H9 (cell line): Measurements from ENCODE around the gene XRCC6. TPM values are rescaled to one million over a fixed set of nuclear protein-coding genes. Genes with fewer than 3 reads are reported as not detected.
"Not testable (repeated sequence)": the region's sequence is repeated elsewhere in the genome, so short reads cannot be mapped to it uniquely, and the experiment has no call there.

Experiments
- DNase-seq: peaks from one replicate; pipeline ENCODE4 v3.0.0-alpha.2; 2017
- H2AFZ ChIP-seq: one replicate; pipeline ENCODE4 v1.6.1; 2013; ENCODE audit warnings: mild to moderate bottlenecking, low read length, control low read depth, moderate library complexity
- H2AK5ac ChIP-seq: 2 replicates; pipeline ENCODE4 v1.6.1; 2013; ENCODE audit warnings: low read length, control low read depth, mixed read lengths; ENCODE audit not compliant: insufficient read length
- H2BK120ac ChIP-seq: one replicate; pipeline ENCODE4 v1.6.1; 2013; ENCODE audit warnings: low read depth, mild to moderate bottlenecking, low read length, control low read depth, inconsistent platforms; ENCODE audit not compliant: poor library complexity, severe bottlenecking
- H2BK12ac ChIP-seq: 2 replicates; pipeline ENCODE4 v1.6.1; 2013; ENCODE audit warnings: low read length, control low read depth, mixed read lengths, low read depth; ENCODE audit not compliant: insufficient read length
- H2BK15ac ChIP-seq: 2 replicates; pipeline ENCODE4 v1.6.1; 2013; ENCODE audit warnings: low read depth, low read length, control low read depth
- H2BK20ac ChIP-seq: one replicate; pipeline ENCODE4 v1.6.1; 2013; ENCODE audit warnings: low read depth, mild to moderate bottlenecking, low read length, control low read depth, inconsistent platforms; ENCODE audit not compliant: poor library complexity, severe bottlenecking
- H2BK5ac ChIP-seq: 2 replicates; pipeline ENCODE4 v1.6.1; 2013; ENCODE audit warnings: low read length, control low read depth, mixed read lengths; ENCODE audit not compliant: insufficient read length
- H3K14ac ChIP-seq: 2 replicates; pipeline ENCODE4 v1.6.1; 2013; ENCODE audit warnings: low read length, control low read depth; ENCODE audit not compliant: insufficient read depth
- H3K18ac ChIP-seq: 2 replicates; pipeline ENCODE4 v1.6.1; 2013; ENCODE audit warnings: low read depth, mild to moderate bottlenecking, mixed read lengths, low read length, control low read depth; ENCODE audit not compliant: insufficient read length
- H3K23ac ChIP-seq: 2 replicates; pipeline ENCODE4 v1.6.1; 2013; ENCODE audit warnings: low read length, control low read depth, mixed read lengths, low read depth; ENCODE audit not compliant: insufficient read length
- H3K23me2 ChIP-seq: 2 replicates; pipeline ENCODE4 v1.6.1; 2013; ENCODE audit warnings: low read depth, mild to moderate bottlenecking, mixed read lengths, low read length, control low read depth; ENCODE audit not compliant: insufficient read length, poor library complexity, severe bottlenecking
- H3K27ac ChIP-seq: 2 replicates; pipeline ENCODE4 v1.5.1; 2013; ENCODE audit warnings: low read length, control low read depth, mixed read lengths, low read depth; ENCODE audit not compliant: insufficient read length
- H3K27me3 ChIP-seq: 2 replicates; pipeline ENCODE4 v1.6.1; 2013; ENCODE audit warnings: low read length, control low read depth, inconsistent platforms; ENCODE audit not compliant: insufficient read depth
- H3K4ac ChIP-seq: 2 replicates; pipeline ENCODE4 v1.6.1; 2013; ENCODE audit warnings: low read depth, mild to moderate bottlenecking, control low read depth, inconsistent platforms, low read length, moderate library complexity
- H3K4me1 ChIP-seq: 2 replicates; pipeline ENCODE4 v1.6.1; 2013; ENCODE audit warnings: low read length, control low read depth, inconsistent platforms; ENCODE audit not compliant: insufficient read depth
- H3K4me2 ChIP-seq: 2 replicates; pipeline ENCODE4 v1.6.1; 2013; ENCODE audit warnings: low read length, control low read depth, mixed read lengths; ENCODE audit not compliant: insufficient read length, insufficient read depth
- H3K56ac ChIP-seq: 2 replicates; pipeline ENCODE4 v1.6.1; 2013; ENCODE audit warnings: low read depth, mild to moderate bottlenecking, mixed read lengths, low read length, control low read depth; ENCODE audit not compliant: insufficient read length
- H3K79me1 ChIP-seq: 2 replicates; pipeline ENCODE4 v1.6.1; 2013; ENCODE audit warnings: low read depth, mild to moderate bottlenecking, moderate library complexity, low read length, control low read depth, inconsistent platforms; ENCODE audit not compliant: insufficient read depth, poor library complexity, severe bottlenecking
- H3K79me2 ChIP-seq: 2 replicates; pipeline ENCODE4 v1.6.1; 2013; ENCODE audit warnings: low read length, control low read depth, inconsistent platforms; ENCODE audit not compliant: insufficient read depth
- H3K9ac ChIP-seq: 2 replicates; pipeline ENCODE4 v1.6.1; 2013; ENCODE audit warnings: low read length, control low read depth, mixed read lengths; ENCODE audit not compliant: insufficient read length; ENCODE audit errors: extremely low read depth
- H3K9me3 ChIP-seq: one replicate; pipeline ENCODE4 v1.6.1; 2013; ENCODE audit warnings: low read depth, low read length, inconsistent platforms; ENCODE audit not compliant: control insufficient read depth
- H3T11ph ChIP-seq: one replicate; pipeline ENCODE4 v1.6.1; 2013; ENCODE audit warnings: mild to moderate bottlenecking, low read length, control low read depth, inconsistent platforms
- H4K20me1 ChIP-seq: one replicate; pipeline ENCODE4 v1.6.1; 2013; ENCODE audit not compliant: control insufficient read depth, insufficient read length, insufficient read depth
- H4K5ac ChIP-seq: 2 replicates; pipeline ENCODE4 v1.6.1; 2013; ENCODE audit warnings: low read depth, mild to moderate bottlenecking, mixed read lengths, low read length, control low read depth; ENCODE audit not compliant: insufficient read length
- H4K8ac ChIP-seq: replicated peaks from 2 replicates; pipeline ENCODE4 v1.6.1; 2013; ENCODE audit warnings: low read length, control low read depth, mixed read lengths, low read depth; ENCODE audit not compliant: insufficient read length
- H4K91ac ChIP-seq: 2 replicates; pipeline ENCODE4 v1.6.1; 2013; ENCODE audit warnings: low read depth, mild to moderate bottlenecking, moderate library complexity, mixed read lengths, low read length, control low read depth; ENCODE audit not compliant: insufficient read length
- H3K27ac Mint-ChIP-seq, 3 experiments: 2 replicates in 2 of 3; 3 replicates in 1 of 3; pipeline ENCODE4 v1.8.0; 2020 to 2021; ENCODE audit warnings: mixed read lengths in 3 of 3, mild to moderate bottlenecking in 1 of 3, moderate library complexity in 1 of 3
- H3K27me3 Mint-ChIP-seq: 2 replicates; pipeline ENCODE4 v1.8.0; 2021; ENCODE audit warnings: low read depth, mild to moderate bottlenecking, moderate library complexity, mixed read lengths
- H3K36me3 Mint-ChIP-seq, 3 experiments: 2 replicates in 2 of 3; 3 replicates in 1 of 3; pipeline ENCODE4 v1.8.0; 2020 to 2021; ENCODE audit warnings: low read depth in 3 of 3, mixed read lengths in 3 of 3; ENCODE audit not compliant: insufficient read depth in 1 of 3
- H3K4me1 Mint-ChIP-seq, 2 experiments: 2 replicates each; pipeline ENCODE4 v1.8.0; 2020; ENCODE audit warnings: mixed read lengths in 2 of 2
- H3K4me3 Mint-ChIP-seq, 2 experiments: 2 replicates in 1 of 2; 3 replicates in 1 of 2; pipeline ENCODE4 v1.8.0; 2020 to 2021; ENCODE audit warnings: mild to moderate bottlenecking in 2 of 2, mixed read lengths in 2 of 2, moderate library complexity in 1 of 2
- H3K9me3 Mint-ChIP-seq, 2 experiments: 2 replicates in 1 of 2; 3 replicates in 1 of 2; pipeline ENCODE4 v1.8.0; 2020; ENCODE audit warnings: mild to moderate bottlenecking in 2 of 2, mixed read lengths in 2 of 2, moderate library complexity in 1 of 2
- WGBS: extraction: QIAGEN DNeasy Blood & Tissue Kit; methylation state at CpG from one replicate; pipeline ENCODE4 v1.1.7; 2013; ENCODE audit warnings: missing lambda C conversion rate, low lambda C conversion rate, mixed read lengths; ENCODE audit not compliant: insufficient read length; ENCODE audit errors: extremely low coverage; 5-methylcytosine and 5-hydroxymethylcytosine counted together
- total RNA-seq: library from RNA; stranded (reverse); gene quantifications from 2 replicates; pipeline ENCODE4 v1.2.1, GENCODE V29; 2021
- TF ChIP-seq, protein P1 (sequence below): fragments of 200-600 bp; sonication (generic); conservative IDR thresholded peaks from 3 replicates; pipeline ENCODE4 v1.8.0; 2021; ENCODE audit warnings: antibody characterized with exemption, mild to moderate bottlenecking

The XRCC6 gene
- total RNA-seq, 1 experiment from 2014 or later = 461 TPM

DNA sequence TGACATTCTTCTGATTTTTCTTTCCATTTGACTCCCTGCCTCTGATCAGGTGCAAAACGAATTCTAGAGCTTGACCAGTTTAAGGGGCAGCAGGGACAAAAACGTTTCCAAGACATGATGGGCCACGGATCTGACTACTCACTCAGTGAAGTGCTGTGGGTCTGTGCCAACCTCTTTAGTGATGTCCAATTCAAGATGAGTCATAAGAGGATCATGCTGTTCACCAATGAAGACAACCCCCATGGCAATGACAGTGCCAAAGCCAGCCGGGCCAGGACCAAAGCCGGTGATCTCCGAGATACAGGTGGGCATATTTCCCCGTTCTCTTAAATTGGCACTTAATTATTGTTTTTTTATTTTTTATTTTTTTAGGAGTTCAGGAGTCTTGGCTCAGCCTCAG lies 15.4 kb downstream of the XRCC6 start:
- Histone ChIP-seq H2BK5ac (no peak overlapping the region), H3K23ac (no peak overlapping the region), H4K5ac (no peak overlapping the region), H2AK5ac (no peak overlapping the region), H3K23me2 (no peaks in the 10 kb centered on the region), H2BK12ac (no peak overlapping the region), H3K27me3 (no peaks in the 10 kb centered on the region), H2AFZ (no peak overlapping the region), H3K14ac (no peak overlapping the region), H3K4me1 (no peaks in the 10 kb centered on the region), H3K18ac (no peak overlapping the region), H4K20me1 (no peaks in the 10 kb centered on the region), H3K56ac (no peak overlapping the region), H3K27ac (no peak overlapping the region), H3K9me3 (no peaks in the 10 kb centered on the region), H4K8ac (no peak overlapping the region), H2BK20ac (no peak overlapping the region), H3K4me2 (no peak overlapping the region), H2BK120ac (no peak overlapping the region), H3K9ac (no peak overlapping the region), H3K4ac (no peak overlapping the region), H4K91ac (no peak overlapping the region), H3K79me1 (peaks cover 2% of the 10 kb centered on the region), H3K79me2 (peaks cover 3% of the 10 kb centered on the region; the same call in 1 of the 2 replicates), H2BK15ac (no peak overlapping the region), H3T11ph (no peak overlapping the region)
- no peaks in the 10 kb centered on the region for H3K4me1 Mint-ChIP-seq
- H3K9me3 Mint-ChIP-seq = peaks cover 0 to 7% of the 10 kb centered on the region in 2 experiments; a peak in 1 of 5 replicates
- no peak overlapping the region for H3K27ac Mint-ChIP-seq
- TF ChIP-seq, protein P1, sequence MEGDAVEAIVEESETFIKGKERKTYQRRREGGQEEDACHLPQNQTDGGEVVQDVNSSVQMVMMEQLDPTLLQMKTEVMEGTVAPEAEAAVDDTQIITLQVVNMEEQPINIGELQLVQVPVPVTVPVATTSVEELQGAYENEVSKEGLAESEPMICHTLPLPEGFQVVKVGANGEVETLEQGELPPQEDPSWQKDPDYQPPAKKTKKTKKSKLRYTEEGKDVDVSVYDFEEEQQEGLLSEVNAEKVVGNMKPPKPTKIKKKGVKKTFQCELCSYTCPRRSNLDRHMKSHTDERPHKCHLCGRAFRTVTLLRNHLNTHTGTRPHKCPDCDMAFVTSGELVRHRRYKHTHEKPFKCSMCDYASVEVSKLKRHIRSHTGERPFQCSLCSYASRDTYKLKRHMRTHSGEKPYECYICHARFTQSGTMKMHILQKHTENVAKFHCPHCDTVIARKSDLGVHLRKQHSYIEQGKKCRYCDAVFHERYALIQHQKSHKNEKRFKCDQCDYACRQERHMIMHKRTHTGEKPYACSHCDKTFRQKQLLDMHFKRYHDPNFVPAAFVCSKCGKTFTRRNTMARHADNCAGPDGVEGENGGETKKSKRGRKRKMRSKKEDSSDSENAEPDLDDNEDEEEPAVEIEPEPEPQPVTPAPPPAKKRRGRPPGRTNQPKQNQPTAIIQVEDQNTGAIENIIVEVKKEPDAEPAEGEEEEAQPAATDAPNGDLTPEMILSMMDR = no peak
- no peaks in the 10 kb centered on the region for H3K27me3 Mint-ChIP-seq
- H3K4me3 Mint-ChIP-seq = no peak overlapping the region
- no peak for DNase-seq
- H3K36me3 Mint-ChIP-seq = peaks cover 61 to 89% (median 85%) of the 10 kb centered on the region in 3 experiments
- WGBS = no CpG with 5 or more reads among the region's 7 CpGs

DNA sequence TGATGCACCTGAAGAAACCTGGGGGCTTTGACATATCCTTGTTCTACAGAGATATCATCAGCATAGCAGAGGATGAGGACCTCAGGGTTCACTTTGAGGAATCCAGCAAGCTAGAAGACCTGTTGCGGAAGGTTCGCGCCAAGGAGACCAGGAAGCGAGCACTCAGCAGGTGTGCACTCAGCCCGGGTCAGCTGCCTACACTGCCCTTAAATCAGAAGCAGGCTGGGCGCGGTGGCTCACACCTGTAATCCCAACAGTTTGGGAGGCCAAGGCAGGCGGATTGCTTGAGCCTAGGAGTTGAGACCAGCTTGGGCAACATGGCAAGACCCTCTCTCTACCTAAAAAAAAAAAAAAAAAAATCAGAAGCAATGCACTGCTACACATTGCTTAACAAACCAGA lies 16.5 kb downstream of the XRCC6 start:
- H2AK5ac ChIP-seq, H3K27me3 Mint-ChIP-seq, H3K79me1 ChIP-seq, H3K23ac ChIP-seq, H2BK15ac ChIP-seq, H3K4me2 ChIP-seq, H2BK5ac ChIP-seq, H3K4ac ChIP-seq, H2BK20ac ChIP-seq, H3K79me2 ChIP-seq, H4K20me1 ChIP-seq, H3K27ac ChIP-seq, H4K8ac ChIP-seq, H3K23me2 ChIP-seq, H2BK120ac ChIP-seq, H3K9me3 Mint-ChIP-seq, H3K4me1 Mint-ChIP-seq, H3K4me3 Mint-ChIP-seq, H3K27me3 ChIP-seq, DNase-seq, H2AFZ ChIP-seq, H4K5ac ChIP-seq, H3K9me3 ChIP-seq, H3K9ac ChIP-seq, H3K14ac ChIP-seq, H3T11ph ChIP-seq, H4K91ac ChIP-seq, H3K18ac ChIP-seq, H3K4me1 ChIP-seq, H2BK12ac ChIP-seq, H3K56ac ChIP-seq, H3K27ac Mint-ChIP-seq: not testable (repeated sequence)
- peaks cover 61 to 89% (median 85%) of the 10 kb centered on the region in 3 experiments for H3K36me3 Mint-ChIP-seq
- no CpG with 5 or more reads among the region's 8 CpGs for WGBS
